NB4 (cell line): ENCODE results near the gene DNAJC21.

Experiments used
- POLR2A ChIP-seq: IDR thresholded peaks from 2 replicates; pipeline ENCODE4 v1.6.1; 2011; ENCODE audit warnings: mild to moderate bottlenecking; ENCODE audit not compliant: insufficient read length; ENCODE audit errors: extremely low read depth
- TF ChIP-seq, protein P1 (sequence below): IDR thresholded peaks from one replicate; pipeline ENCODE4 v1.5.1; 2012; ENCODE audit warnings: low read depth, low read length
- TF ChIP-seq, protein P2 (sequence below): IDR thresholded peaks from 2 replicates; pipeline ENCODE4 v1.6.1; 2011; ENCODE audit warnings: low read depth, low read length

DNA sequence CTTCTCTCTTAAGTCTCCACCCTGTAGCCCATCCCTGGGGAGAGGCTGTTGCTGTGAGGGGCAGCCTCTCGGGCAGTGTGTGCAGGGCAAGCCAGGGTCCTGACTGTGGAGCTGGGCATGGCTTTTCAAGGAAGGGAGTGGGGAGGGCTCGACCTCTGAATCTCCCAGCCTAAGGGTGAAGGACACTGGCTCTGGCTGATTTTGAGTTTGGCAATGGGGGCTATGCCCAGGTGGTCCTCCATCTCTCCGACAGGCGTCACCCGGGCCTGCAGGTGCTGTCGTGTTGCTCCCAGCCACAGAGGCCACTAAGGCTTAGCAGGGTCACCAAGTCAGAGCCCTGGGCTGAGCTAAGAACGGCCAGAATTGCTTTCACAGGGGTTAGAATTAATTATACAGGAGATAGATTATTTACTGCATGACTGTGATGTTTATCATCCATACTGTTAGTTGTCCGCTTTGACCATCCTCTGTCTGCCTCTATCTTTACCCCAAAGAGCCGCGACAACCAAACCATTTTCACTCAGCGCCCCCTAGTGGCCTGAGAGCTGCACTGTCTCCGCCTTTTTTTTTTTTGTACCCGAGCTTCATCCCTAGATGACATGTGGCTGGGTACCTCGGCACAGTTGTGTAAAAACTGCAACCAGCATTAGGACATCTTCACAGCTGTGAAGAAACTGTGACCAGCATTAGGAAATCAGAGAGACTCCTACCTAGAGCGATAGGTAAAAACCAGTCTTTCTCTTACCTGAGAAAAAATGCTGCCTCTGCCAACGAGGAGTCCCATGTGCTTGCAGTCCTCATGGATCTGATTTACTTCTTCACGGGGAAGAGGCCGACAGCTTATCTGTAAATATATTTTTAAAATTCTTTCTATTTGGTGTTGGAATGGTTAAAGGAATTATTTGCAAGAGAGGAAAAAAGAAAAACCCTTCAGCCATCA is 73.9 kb downstream of the DNAJC21 start:
- TF ChIP-seq, protein P1, sequence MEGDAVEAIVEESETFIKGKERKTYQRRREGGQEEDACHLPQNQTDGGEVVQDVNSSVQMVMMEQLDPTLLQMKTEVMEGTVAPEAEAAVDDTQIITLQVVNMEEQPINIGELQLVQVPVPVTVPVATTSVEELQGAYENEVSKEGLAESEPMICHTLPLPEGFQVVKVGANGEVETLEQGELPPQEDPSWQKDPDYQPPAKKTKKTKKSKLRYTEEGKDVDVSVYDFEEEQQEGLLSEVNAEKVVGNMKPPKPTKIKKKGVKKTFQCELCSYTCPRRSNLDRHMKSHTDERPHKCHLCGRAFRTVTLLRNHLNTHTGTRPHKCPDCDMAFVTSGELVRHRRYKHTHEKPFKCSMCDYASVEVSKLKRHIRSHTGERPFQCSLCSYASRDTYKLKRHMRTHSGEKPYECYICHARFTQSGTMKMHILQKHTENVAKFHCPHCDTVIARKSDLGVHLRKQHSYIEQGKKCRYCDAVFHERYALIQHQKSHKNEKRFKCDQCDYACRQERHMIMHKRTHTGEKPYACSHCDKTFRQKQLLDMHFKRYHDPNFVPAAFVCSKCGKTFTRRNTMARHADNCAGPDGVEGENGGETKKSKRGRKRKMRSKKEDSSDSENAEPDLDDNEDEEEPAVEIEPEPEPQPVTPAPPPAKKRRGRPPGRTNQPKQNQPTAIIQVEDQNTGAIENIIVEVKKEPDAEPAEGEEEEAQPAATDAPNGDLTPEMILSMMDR = peak; percentile 95
- no peak for TF ChIP-seq POLR2A
- TF ChIP-seq, protein P2, sequence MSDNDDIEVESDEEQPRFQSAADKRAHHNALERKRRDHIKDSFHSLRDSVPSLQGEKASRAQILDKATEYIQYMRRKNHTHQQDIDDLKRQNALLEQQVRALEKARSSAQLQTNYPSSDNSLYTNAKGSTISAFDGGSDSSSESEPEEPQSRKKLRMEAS = peak; percentile 70
